ENCODE data around the gene LARP4B. TPM values are rescaled to one million over a fixed set of nuclear protein-coding genes. Genes with fewer than 3 reads are reported as not detected.

Gene LARP4B
- total RNA-seq, 1 donor from 2014 or later = 31.1 TPM

DNA sequence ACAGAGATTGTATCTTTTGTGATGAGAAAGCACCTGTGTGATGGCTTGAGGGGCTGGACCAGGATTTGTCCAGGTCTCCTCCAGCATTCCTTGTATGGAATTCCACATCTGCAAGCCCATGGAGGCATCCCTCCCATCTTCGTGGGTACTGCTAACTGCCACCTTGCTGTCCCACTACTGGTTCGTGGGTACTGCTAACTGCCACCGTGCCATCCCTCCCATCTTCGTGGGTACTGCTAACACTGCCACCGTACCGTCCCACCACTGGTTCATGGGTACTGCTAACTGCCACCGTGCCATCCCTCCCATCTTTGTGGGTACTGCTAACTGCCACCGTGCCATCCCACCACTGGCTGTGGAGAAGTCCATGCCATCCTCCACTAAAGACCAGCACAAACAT, 111.7 kb downstream of the LARP4B start:
- Histone ChIP-seq H3K27me3 (ENCODE audit: control insufficient read depth, insufficient read depth, low read length) (no peaks in the 10 kb centered on the region), H3K4me3 (ENCODE audit: low read depth, low read length) (no peak overlapping the region), H3K36me3 (ENCODE audit: control insufficient read depth, insufficient read depth, low read length) (peaks cover 54% of the 10 kb centered on the region)
- no peak for DNase-seq (ENCODE audit: low read depth)
- TF ChIP-seq, protein P1, sequence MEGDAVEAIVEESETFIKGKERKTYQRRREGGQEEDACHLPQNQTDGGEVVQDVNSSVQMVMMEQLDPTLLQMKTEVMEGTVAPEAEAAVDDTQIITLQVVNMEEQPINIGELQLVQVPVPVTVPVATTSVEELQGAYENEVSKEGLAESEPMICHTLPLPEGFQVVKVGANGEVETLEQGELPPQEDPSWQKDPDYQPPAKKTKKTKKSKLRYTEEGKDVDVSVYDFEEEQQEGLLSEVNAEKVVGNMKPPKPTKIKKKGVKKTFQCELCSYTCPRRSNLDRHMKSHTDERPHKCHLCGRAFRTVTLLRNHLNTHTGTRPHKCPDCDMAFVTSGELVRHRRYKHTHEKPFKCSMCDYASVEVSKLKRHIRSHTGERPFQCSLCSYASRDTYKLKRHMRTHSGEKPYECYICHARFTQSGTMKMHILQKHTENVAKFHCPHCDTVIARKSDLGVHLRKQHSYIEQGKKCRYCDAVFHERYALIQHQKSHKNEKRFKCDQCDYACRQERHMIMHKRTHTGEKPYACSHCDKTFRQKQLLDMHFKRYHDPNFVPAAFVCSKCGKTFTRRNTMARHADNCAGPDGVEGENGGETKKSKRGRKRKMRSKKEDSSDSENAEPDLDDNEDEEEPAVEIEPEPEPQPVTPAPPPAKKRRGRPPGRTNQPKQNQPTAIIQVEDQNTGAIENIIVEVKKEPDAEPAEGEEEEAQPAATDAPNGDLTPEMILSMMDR (IDR thresholded peaks at IDR 0.05; ENCODE audit: insufficient read depth, low read length, severe bottlenecking) = no peak
- FAIRE-seq = peak; percentile 93

DNA sequence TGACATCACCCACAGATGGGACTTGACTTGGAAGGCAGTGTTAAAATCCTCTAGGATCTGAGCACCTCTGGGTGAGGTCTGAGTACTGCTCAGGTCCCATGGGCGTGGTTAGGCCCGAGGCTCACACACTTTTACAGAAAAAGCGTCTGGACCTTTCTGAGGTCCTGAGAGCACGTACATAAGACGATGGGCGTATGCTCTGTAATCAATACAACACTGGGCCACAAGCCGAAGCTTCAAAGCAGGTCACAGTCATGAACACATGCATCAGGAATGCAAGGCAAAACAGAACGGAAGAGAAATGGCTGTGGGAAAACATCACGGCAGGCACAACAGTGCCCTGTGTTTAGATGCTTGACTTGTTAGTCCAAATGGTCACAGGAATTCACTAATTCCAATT, 112.2 kb downstream of the LARP4B start:
- Histone ChIP-seq H3K4me3 (ENCODE audit: low read depth, low read length) (no peak overlapping the region), H3K36me3 (ENCODE audit: control insufficient read depth, insufficient read depth, low read length) (peaks cover 57% of the 10 kb centered on the region), H3K27me3 (ENCODE audit: control insufficient read depth, insufficient read depth, low read length) (no peaks in the 10 kb centered on the region)
- DNase-seq (ENCODE audit: low read depth) = no peak
- TF ChIP-seq, protein P1 (IDR thresholded peaks at IDR 0.05; ENCODE audit: insufficient read depth, low read length, severe bottlenecking) = no peak
- peak; percentile 52 for FAIRE-seq

DNA sequence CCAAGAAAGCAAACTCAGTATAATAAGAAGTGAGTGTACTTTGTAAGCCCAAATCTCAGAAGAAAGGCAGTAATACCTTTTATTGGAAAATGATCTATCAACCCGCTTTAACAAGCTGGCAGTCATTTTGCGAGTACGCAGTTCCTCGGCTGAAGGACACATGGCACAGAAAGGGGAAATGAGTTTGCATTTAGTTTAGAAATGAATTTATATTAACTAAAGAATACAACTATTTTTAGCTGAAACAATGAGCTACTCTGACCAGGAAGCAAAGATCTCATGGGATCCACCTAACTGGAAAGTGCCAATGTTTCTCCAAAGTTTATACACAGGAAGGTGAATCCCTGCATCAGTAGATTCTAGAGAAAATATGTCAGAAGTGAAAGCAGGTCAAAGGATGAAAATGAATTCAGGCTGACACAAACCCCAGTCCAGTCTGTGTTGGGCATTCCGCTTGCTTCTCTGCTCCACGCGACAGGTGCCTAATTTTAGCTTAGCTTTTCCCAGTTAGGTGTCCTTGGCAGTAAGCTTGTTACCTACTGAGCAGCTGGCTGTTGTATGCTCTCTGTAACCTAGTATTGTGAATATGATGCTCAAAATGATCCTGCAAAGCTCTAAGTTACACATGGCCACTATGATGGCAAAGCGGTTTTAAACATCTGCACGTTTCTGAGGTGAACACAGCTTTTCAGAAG, 112.8 kb downstream of the LARP4B start:
- Histone ChIP-seq H3K36me3 (ENCODE audit: control insufficient read depth, insufficient read depth, low read length) (peaks cover 54% of the 10 kb centered on the region), H3K4me3 (ENCODE audit: low read depth, low read length) (no peak overlapping the region), H3K27me3 (ENCODE audit: control insufficient read depth, insufficient read depth, low read length) (no peaks in the 10 kb centered on the region)
- TF ChIP-seq, protein P1 (IDR thresholded peaks at IDR 0.05; ENCODE audit: insufficient read depth, low read length, severe bottlenecking) = no peak
- DNase-seq (ENCODE audit: low read depth) = no peak
- no peak for FAIRE-seq

DNA sequence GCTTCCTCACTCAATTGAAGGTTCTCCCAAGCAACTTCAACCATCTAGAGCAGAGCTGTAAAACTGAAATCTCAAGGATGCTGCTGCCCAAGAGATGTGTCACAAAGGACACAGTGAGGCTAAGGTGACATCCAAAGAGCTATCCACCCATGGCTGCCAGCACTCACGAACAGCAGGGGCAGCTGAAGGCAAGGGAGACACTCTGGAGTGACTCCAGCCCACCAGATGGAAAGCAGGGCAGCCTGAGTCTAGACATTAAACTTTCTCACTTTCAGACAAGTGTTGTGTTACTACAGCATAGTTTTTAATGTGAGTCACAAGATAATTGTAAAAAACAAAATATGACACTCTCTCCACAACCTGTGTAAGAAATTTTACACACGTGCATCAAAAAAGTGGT, 113.5 kb downstream of the LARP4B start:
- FAIRE-seq = no peak
- peaks cover 49% of the 10 kb centered on the region for H3K36me3 ChIP-seq (ENCODE audit: control insufficient read depth, insufficient read depth, low read length)
- H3K4me3 ChIP-seq (ENCODE audit: low read depth, low read length) = no peak overlapping the region
- no peaks in the 10 kb centered on the region for H3K27me3 ChIP-seq (ENCODE audit: control insufficient read depth, insufficient read depth, low read length)
- no peak for DNase-seq (ENCODE audit: low read depth)
- TF ChIP-seq, protein P1 (IDR thresholded peaks at IDR 0.05; ENCODE audit: insufficient read depth, low read length, severe bottlenecking) = no peak

DNA sequence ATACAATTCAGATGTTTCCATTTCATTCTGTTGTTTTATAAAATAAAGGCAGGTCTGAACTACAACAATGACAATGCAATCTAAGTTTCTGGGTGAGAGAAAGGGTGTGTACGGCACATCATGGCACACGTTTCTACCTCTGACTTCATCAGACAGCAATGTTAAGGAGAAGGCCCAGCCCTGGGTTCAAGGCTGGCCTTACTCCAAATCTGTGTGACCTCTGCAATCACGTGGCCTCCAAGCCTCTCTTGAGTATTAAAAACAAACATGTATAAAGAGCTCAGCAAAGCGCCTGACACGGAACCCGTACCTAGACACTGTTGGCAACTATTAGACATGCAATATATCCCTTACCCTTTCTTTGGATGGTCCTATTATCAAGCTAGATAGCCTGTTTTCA, 114.1 kb downstream of the LARP4B start:
- Histone ChIP-seq H3K27me3 (ENCODE audit: control insufficient read depth, insufficient read depth, low read length) (no peaks in the 10 kb centered on the region), H3K36me3 (ENCODE audit: control insufficient read depth, insufficient read depth, low read length) (peaks cover 47% of the 10 kb centered on the region), H3K4me3 (ENCODE audit: low read depth, low read length) (no peak overlapping the region)
- DNase-seq (ENCODE audit: low read depth) (peak; percentile 16), FAIRE-seq (peak; percentile 13)
- TF ChIP-seq, protein P1 (IDR thresholded peaks at IDR 0.05; ENCODE audit: insufficient read depth, low read length, severe bottlenecking) = no peak

DNA sequence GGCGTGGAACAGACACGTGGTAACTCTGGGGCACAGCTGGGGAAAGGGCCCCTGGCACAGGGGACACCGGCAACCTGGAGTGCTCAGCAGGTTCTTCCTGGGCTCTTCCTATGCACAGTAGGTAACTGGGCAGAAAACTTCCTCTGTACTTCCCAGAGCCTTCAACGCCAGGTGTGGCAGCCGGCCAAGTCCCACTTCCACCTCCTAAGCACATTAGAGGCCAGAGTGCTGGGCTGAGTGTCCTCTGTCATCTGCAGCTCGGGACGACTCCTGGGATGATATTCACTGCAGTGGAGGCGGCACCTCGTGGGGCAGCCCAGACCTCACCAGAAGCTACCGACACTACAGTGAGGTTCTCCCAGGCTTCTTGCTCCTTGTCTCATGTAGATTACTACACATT, 114.5 kb downstream of the LARP4B start:
- DNase-seq (ENCODE audit: low read depth) = no peak
- TF ChIP-seq, protein P1 (IDR thresholded peaks at IDR 0.05; ENCODE audit: insufficient read depth, low read length, severe bottlenecking) = no peak
- no peak for FAIRE-seq
- H3K4me3 ChIP-seq (ENCODE audit: low read depth, low read length) = no peak overlapping the region
- peaks cover 45% of the 10 kb centered on the region for H3K36me3 ChIP-seq (ENCODE audit: control insufficient read depth, insufficient read depth, low read length)
- H3K27me3 ChIP-seq (ENCODE audit: control insufficient read depth, insufficient read depth, low read length) = no peaks in the 10 kb centered on the region
